Thyroid gland (tissue), 4 donors: Measurements from ENCODE around the gene ZNF789.

Source experiments
- POLR2A ChIP-seq, 2 donors: fragments of 450-650 bp; IDR thresholded peaks; one replicate each; pipeline ENCODE4 v1.6.1; 2017; ENCODE audit warnings: antibody characterized with exemption in 2 of 2, mild to moderate bottlenecking in 2 of 2, moderate library complexity in 1 of 2
- TF ChIP-seq, protein P1 (sequence below), 6 experiments: fragments of 200-600 bp in 3 of 6; fragments of 450-650 bp in 3 of 6; sonication (generic) in 3 of 6; IDR thresholded peaks; one replicate each; pipeline ENCODE4 v1.5.1; 2016 to 2019; ENCODE audit warnings: antibody characterized with exemption in 6 of 6, mild to moderate bottlenecking in 2 of 6, inconsistent platforms in 1 of 6, moderate library complexity in 1 of 6

DNA sequence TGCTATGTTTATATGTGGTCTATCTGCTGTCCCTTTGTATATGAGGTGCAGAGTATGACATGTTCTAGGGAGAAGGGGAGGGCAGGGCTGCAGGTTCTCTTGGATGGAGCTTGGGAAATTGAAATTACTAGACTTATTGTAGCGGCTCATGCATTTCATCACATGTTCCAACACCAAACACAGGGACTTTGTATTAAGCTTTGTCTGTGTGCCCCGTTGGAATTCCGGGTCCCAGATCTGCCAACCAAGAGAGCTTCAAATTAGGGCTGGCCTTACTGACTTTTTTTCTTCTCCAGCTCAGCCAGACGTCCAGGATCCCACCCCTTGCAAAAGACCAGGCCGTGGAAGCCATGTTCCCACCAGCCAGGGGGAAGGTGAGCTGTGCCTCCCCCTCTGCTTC, 3.4 kb downstream of the ZNF789 start:
- TF ChIP-seq, protein P1, sequence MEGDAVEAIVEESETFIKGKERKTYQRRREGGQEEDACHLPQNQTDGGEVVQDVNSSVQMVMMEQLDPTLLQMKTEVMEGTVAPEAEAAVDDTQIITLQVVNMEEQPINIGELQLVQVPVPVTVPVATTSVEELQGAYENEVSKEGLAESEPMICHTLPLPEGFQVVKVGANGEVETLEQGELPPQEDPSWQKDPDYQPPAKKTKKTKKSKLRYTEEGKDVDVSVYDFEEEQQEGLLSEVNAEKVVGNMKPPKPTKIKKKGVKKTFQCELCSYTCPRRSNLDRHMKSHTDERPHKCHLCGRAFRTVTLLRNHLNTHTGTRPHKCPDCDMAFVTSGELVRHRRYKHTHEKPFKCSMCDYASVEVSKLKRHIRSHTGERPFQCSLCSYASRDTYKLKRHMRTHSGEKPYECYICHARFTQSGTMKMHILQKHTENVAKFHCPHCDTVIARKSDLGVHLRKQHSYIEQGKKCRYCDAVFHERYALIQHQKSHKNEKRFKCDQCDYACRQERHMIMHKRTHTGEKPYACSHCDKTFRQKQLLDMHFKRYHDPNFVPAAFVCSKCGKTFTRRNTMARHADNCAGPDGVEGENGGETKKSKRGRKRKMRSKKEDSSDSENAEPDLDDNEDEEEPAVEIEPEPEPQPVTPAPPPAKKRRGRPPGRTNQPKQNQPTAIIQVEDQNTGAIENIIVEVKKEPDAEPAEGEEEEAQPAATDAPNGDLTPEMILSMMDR (IDR thresholded peaks at IDR 0.05) = no peak
- no peak for TF ChIP-seq POLR2A (IDR thresholded peaks at IDR 0.05)
